HepG2 (cell line): ENCODE data around the gene TMEM135. TPM values are rescaled to one million over a fixed set of nuclear protein-coding genes. Genes with fewer than 3 reads are reported as not detected.
A peak's percentile ranks its signal among the peaks of the same experiment; 100 is the strongest.

ENCODE experiments used
- ATAC-seq: fragments of 200-7000 bp; cut with Tn5 transposase; 3 replicates; pipeline ENCODE4 v1.9.1; 2020; ENCODE audit warnings: mild to moderate bottlenecking, moderate library complexity
- BruUV-seq: library from RNA; stranded (reverse); fragments of 400-500 nt; replicated peaks from 2 replicates; lab custom pipeline; 2021; lab: Mats Ljungman, UMichigan
- CTCF ChIA-PET: fragments of 300-600 bp; formaldehyde crosslinking; extraction: SDS; loops from one replicate; lab custom pipeline; 2021; ENCODE audit warnings: low total read pairs, inconsistent platforms, low intra/inter-chr PET ratio; lab: Yijun Ruan, JAX
- POLR2A ChIA-PET: fragments of 350-600 bp; sonication (Branson Sonifier 250); formaldehyde crosslinking; loops from one replicate; lab custom pipeline; 2020; ENCODE audit warnings: antibody characterized with exemption, inconsistent platforms; lab: Yijun Ruan, JAX
- DNase-seq: peaks from one replicate; pipeline ENCODE4 v3.0.0-alpha.2; 2015; ENCODE audit warnings: low spot score
- FAIRE-seq: peaks from 3 replicates; lab custom pipeline; 2011; peaks lifted over from hg19 to GRCh38; lab: Jason Lieb, UNC
- H2AFZ ChIP-seq: one replicate; pipeline ENCODE4 v1.6.1; 2011; ENCODE audit warnings: low read length, inconsistent platforms
- H3K27ac ChIP-seq: fragments of 300-600 bp; 3 replicates; pipeline ENCODE4 v1.8.0; 2011; ENCODE audit warnings: mixed run types, mild to moderate bottlenecking, mixed read lengths, low read length, inconsistent platforms; ENCODE audit not compliant: insufficient read depth; ENCODE audit errors: extremely low read length
- H3K27me3 ChIP-seq, 2 experiments: fragments of 200-600 bp in 1 of 2; 2 replicates in 1 of 2; 3 replicates in 1 of 2; pipeline versions ENCODE4 v1.6.0 to v1.8.0; 2011; ENCODE audit warnings: low read length in 2 of 2, mild to moderate bottlenecking in 2 of 2, moderate library complexity in 2 of 2, inconsistent platforms in 1 of 2; ENCODE audit not compliant: insufficient read depth in 2 of 2, control insufficient read depth in 1 of 2
- H3K36me3 ChIP-seq, 2 experiments: fragments of 200-600 bp in 1 of 2; replicated peaks in 1 of 2; 2 replicates in 1 of 2; 3 replicates in 1 of 2; pipeline versions ENCODE4 v1.5.1 to v1.8.0; 2011; ENCODE audit warnings: low read length in 2 of 2, inconsistent platforms in 1 of 2; ENCODE audit not compliant: insufficient read depth in 2 of 2, control insufficient read depth in 1 of 2
- H3K4me1 ChIP-seq: 2 replicates; pipeline ENCODE4 v1.5.1; 2012; ENCODE audit warnings: low read length, inconsistent platforms; ENCODE audit not compliant: insufficient read depth
- H3K4me2 ChIP-seq: 2 replicates; pipeline ENCODE4 v1.6.0; 2011; ENCODE audit warnings: low read depth, low read length, inconsistent platforms
- H3K4me3 ChIP-seq, 3 experiments: fragments of 200-600 bp in 1 of 3; sonication (generic), shearing (Covaris generic) in 1 of 3; replicated peaks in 1 of 3; 2 replicates each; pipeline ENCODE4 v1.5.1; 2011 to 2016; ENCODE audit warnings: low read length in 3 of 3, inconsistent platforms in 2 of 3, low read depth in 2 of 3, mild to moderate bottlenecking in 2 of 3, control low read depth in 1 of 3, mixed read lengths in 1 of 3; ENCODE audit not compliant: insufficient read depth in 1 of 3
- H3K79me2 ChIP-seq: one replicate; pipeline ENCODE4 v1.6.1; 2011; ENCODE audit warnings: low read length, inconsistent platforms; ENCODE audit not compliant: insufficient read depth
- H3K9ac ChIP-seq: 2 replicates; pipeline ENCODE4 v1.6.0; 2011; ENCODE audit warnings: mild to moderate bottlenecking, low read depth, low read length, inconsistent platforms; ENCODE audit not compliant: insufficient read depth
- H3K9me3 ChIP-seq: 2 replicates; pipeline ENCODE4 v1.5.1; 2012; ENCODE audit warnings: mild to moderate bottlenecking, low read length
- H4K20me1 ChIP-seq: 2 replicates; pipeline ENCODE4 v1.6.0; 2011; ENCODE audit warnings: inconsistent platforms, mild to moderate bottlenecking, low read length, moderate library complexity; ENCODE audit not compliant: insufficient read depth
- CBX2 ChIP-seq, 2 experiments: fragments of 200-600 bp in 1 of 2; sonication (generic); formaldehyde crosslinking in 1 of 2; IDR thresholded peaks; 2 replicates each; pipeline versions ENCODE4 v1.7.0 to v1.8.1; 2018 to 2022; ENCODE audit warnings: low read depth in 2 of 2, low read length in 1 of 2, mild to moderate bottlenecking in 1 of 2, missing genetic modification reagents in 1 of 2
- DPF2 ChIP-seq: sonication (generic); formaldehyde crosslinking; IDR thresholded peaks from 2 replicates; pipeline ENCODE4 v1.4.0; 2020; ENCODE audit warnings: mild to moderate bottlenecking, low read depth, missing genetic modification reagents, borderline replicate concordance
- MEIS1 ChIP-seq: sonication (generic); formaldehyde crosslinking; IDR thresholded peaks from 2 replicates; pipeline ENCODE4 v1.9.0; 2021; ENCODE audit warnings: mild to moderate bottlenecking, missing genetic modification reagents, moderate library complexity, borderline replicate concordance
- RBM22 ChIP-seq: fragments of 200-400 bp; formaldehyde crosslinking; optimal IDR thresholded peaks from 2 replicates; pipeline ENCODE3; 2017; ENCODE audit warnings: mild to moderate bottlenecking, low read length, moderate library complexity
- ZNF225 ChIP-seq: sonication (generic); formaldehyde crosslinking; IDR thresholded peaks from 2 replicates; pipeline ENCODE4 v1.4.0; 2020; ENCODE audit warnings: mild to moderate bottlenecking, missing genetic modification reagents
- ZNF496 ChIP-seq: sonication (generic); formaldehyde crosslinking; IDR thresholded peaks from 2 replicates; pipeline ENCODE4 v1.8.1; 2023; ENCODE audit warnings: mild to moderate bottlenecking, moderate library complexity, missing genetic modification reagents; ENCODE audit not compliant: insufficient replicate concordance
- ZNF563 ChIP-seq: sonication (generic); formaldehyde crosslinking; IDR thresholded peaks from 2 replicates; pipeline ENCODE4 v1.8.0; 2022; ENCODE audit warnings: mild to moderate bottlenecking, moderate library complexity, missing genetic modification reagents
- WGBS: methylation state at CpG from one replicate; pipeline ENCODE4 v1.1.6; 2017; ENCODE audit warnings: low lambda C conversion rate; 5-methylcytosine and 5-hydroxymethylcytosine counted together
- in situ Hi-C: cut with HindIII; loops from 2 replicates; pipeline ENCODE4 v1.10.0; 2017; ENCODE audit warnings: low pct_unique_long_range_greater_than_20kb; ENCODE audit not compliant: extremely low pct_ligation_motif_present
- intact Hi-C: fragments of 100-400 bp; cut with micrococcal nuclease; formaldehyde crosslinking; loops from one replicate; pipeline ENCODE4 v1.10.0; 2022; ENCODE audit not compliant: unreplicated experiment
- polyA plus RNA-seq, 8 experiments: library from polyadenylated mRNA; depleted of rRNA in 3 of 8; stranded (reverse) in 7 of 8; unstranded in 1 of 8; fragments of >200 nt; fragmentation: Illumina TruSeq in 4 of 8; extraction: Trizol in 4 of 8; gene quantifications; 2 replicates each; pipeline versions ENCODE4 v1.2.1 to v1.2.3, GENCODE V29; 2011 to 2016; ENCODE audit warnings: low read depth in 4 of 8, missing spikeins in 1 of 8, mixed read lengths in 1 of 8; ENCODE audit not compliant: insufficient read depth in 1 of 8
- total RNA-seq, 5 experiments: library from RNA; depleted of rRNA; stranded (reverse); fragments of >200 nt; fragmentation: Illumina TruSeq; extraction: Trizol; gene quantifications; 2 replicates each; pipeline ENCODE4 v1.2.3, GENCODE V29; 2016; ENCODE audit warnings: low read depth in 1 of 5
- TF ChIP-seq, protein P1 (sequence below): sonication (generic); formaldehyde crosslinking; IDR thresholded peaks from 2 replicates; pipeline ENCODE4 v1.4.0; 2020; ENCODE audit warnings: missing genetic modification reagents
- TF ChIP-seq, protein P2 (sequence below): sonication (generic); formaldehyde crosslinking; IDR thresholded peaks from 2 replicates; pipeline ENCODE4 v1.5.0; 2020; ENCODE audit warnings: missing genetic modification reagents

The TMEM135 gene
- total and polyA plus RNA-seq, 2 of the 13 experiments (the other 11 are each of a cell fraction or from before 2014, with no cell fraction given) = 36.6 to 88.9 TPM

DNA sequence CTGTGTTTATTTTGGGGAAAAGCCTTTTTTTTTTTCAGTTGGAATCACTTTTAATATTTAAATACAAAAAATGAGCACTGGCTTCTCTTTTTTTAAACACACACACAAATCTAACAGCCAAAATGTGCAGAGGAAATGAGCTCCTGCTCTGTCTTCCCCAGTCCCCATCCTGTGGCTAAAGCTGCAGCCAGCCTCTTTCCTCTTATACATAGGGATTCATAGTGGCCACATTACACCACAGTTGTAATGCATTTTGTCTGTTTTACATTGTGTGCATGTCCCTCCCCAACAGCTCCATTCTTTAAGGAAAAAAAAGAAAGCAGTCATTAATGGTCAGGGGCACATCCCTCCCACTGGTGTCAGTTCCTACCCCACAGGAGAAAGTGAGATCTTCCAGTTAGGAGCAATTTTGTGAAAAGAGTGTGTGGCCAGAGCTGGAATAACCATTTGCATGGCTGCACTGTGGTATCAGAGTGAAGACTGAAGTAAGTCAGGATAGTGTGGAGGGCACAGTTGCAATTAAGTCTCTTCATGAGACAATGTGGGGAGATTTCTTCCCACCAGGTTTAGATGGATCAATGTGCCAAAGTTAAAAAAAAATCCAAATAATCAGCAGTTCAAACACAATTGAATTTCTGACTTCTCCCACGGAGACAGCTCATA lies 220.6 kb downstream of the TMEM135 start:
- ChIA-PET POLR2A (no interaction called here), CTCF (no interaction called here)
- Histone ChIP-seq H4K20me1 (peaks cover under 1% of the 10 kb centered on the region; the same call in 1 of the 2 replicates), H3K27me3 (no peaks in the 10 kb centered on the region), H2AFZ (no peak overlapping the region), H3K4me3 (no peak overlapping the region), H3K36me3 (no peaks in the 10 kb centered on the region; a peak in 2 of 5 replicates), H3K79me2 (no peaks in the 10 kb centered on the region), H3K9me3 (no peaks in the 10 kb centered on the region), H3K4me2 (no peak overlapping the region), H3K9ac (no peak overlapping the region), H3K4me1 (no peaks in the 10 kb centered on the region), H3K27ac (no peak overlapping the region)
- intact Hi-C loops = no loop called here
- ATAC-seq (no peak), DNase-seq (no peak), FAIRE-seq (no peak)
- in situ Hi-C loops = no loop called here
- no TSS peak for BruUV-seq
- 60% methylated on average over 1 of the region's 1 CpG for WGBS
- TF ChIP-seq ZNF563 (CRISPR knock-in tag) = no peak
- no peak for TF ChIP-seq CBX2 (IDR thresholded peaks at IDR 0.05; ENCODE audit: low read depth, low read length)
- no peak for TF ChIP-seq CBX2 (CRISPR knock-in tag; IDR thresholded peaks at IDR 0.05; ENCODE audit: low read depth)
- TF ChIP-seq DPF2 (CRISPR knock-in tag) = no peak
- no peak for TF ChIP-seq MEIS1 (CRISPR knock-in tag)
- no peak for TF ChIP-seq ZNF496 (CRISPR knock-in tag)
- TF ChIP-seq ZNF225 = no peak
- TF ChIP-seq RBM22 = peak; percentile 62
- TF ChIP-seq, protein P1, sequence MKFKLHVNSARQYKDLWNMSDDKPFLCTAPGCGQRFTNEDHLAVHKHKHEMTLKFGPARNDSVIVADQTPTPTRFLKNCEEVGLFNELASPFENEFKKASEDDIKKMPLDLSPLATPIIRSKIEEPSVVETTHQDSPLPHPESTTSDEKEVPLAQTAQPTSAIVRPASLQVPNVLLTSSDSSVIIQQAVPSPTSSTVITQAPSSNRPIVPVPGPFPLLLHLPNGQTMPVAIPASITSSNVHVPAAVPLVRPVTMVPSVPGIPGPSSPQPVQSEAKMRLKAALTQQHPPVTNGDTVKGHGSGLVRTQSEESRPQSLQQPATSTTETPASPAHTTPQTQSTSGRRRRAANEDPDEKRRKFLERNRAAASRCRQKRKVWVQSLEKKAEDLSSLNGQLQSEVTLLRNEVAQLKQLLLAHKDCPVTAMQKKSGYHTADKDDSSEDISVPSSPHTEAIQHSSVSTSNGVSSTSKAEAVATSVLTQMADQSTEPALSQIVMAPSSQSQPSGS = no peak
- TF ChIP-seq, protein P2, sequence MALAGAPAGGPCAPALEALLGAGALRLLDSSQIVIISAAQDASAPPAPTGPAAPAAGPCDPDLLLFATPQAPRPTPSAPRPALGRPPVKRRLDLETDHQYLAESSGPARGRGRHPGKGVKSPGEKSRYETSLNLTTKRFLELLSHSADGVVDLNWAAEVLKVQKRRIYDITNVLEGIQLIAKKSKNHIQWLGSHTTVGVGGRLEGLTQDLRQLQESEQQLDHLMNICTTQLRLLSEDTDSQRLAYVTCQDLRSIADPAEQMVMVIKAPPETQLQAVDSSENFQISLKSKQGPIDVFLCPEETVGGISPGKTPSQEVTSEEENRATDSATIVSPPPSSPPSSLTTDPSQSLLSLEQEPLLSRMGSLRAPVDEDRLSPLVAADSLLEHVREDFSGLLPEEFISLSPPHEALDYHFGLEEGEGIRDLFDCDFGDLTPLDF (CRISPR knock-in tag) = no peak
